Muscle layer of colon (tissue), 2 donors: ENCODE data around the gene URB1.
"Not testable (repeated sequence)": the region's sequence is repeated elsewhere in the genome, so short reads cannot be mapped to it uniquely, and the experiment has no call there.

Source experiments
- H3K27ac ChIP-seq: one replicate; pipeline ENCODE4 v1.7.0; 2013; ENCODE audit warnings: low read depth, mild to moderate bottlenecking, low read length, moderate library complexity
- H3K27me3 ChIP-seq, 2 donors: one replicate each; pipeline ENCODE4 v1.7.0; 2013; ENCODE audit warnings: low read length in 2 of 2, mild to moderate bottlenecking in 2 of 2; ENCODE audit not compliant: insufficient read depth in 2 of 2, control insufficient read depth in 1 of 2
- H3K36me3 ChIP-seq: one replicate; pipeline ENCODE4 v1.7.0; 2013; ENCODE audit warnings: mild to moderate bottlenecking, low read length; ENCODE audit not compliant: insufficient read depth
- H3K4me1 ChIP-seq: one replicate; pipeline ENCODE4 v1.7.0; 2013; ENCODE audit warnings: mild to moderate bottlenecking, low read length; ENCODE audit not compliant: insufficient read depth
- H3K4me3 ChIP-seq, 2 donors: one replicate each; pipeline ENCODE4 v1.7.0; 2013; ENCODE audit warnings: low read length in 2 of 2, low read depth in 1 of 2, mild to moderate bottlenecking in 1 of 2, moderate library complexity in 1 of 2
- H3K9ac ChIP-seq: one replicate; pipeline ENCODE4 v1.7.0; 2013; ENCODE audit warnings: low read length
- H3K9me3 ChIP-seq: one replicate; pipeline ENCODE4 v1.7.0; 2013; ENCODE audit warnings: mild to moderate bottlenecking, low read length
- donor health status: abdominal sarcoma.
- donor health status: Adenocarcinoma of cecum.

Gene URB1

DNA sequence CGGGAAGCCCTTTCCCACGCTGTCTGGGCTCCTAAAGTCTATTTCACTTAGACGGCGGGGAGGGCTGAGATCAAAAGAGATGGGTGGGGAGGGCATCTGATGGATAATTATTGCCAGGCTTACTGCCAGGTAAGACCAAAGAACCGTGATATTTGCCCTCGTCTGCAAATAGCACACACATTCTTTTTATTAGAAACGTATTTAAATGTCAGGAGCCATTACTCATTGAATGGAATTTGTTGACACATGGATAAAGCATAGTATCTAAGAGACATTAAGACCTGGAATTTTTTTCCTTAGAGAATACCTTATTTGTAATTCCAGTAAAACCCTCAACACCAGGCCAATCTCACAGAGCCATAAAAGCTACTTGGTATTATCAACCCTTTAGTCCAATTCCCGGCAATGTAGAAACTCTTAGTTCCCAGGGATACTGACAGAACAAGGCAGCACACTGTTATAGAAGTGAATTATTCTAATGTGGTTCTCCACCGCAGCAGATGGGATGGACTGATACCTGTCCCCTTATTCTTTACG is 10.6 kb downstream of the URB1 start:
- Histone ChIP-seq H3K9ac (no peak overlapping the region), H3K4me1 (no peaks in the 10 kb centered on the region), H3K9me3 (no peaks in the 10 kb centered on the region), H3K4me3 (no peak overlapping the region), H3K27me3 (no peaks in the 10 kb centered on the region), H3K27ac (no peak overlapping the region), H3K36me3 (peaks cover 35% of the 10 kb centered on the region)

DNA sequence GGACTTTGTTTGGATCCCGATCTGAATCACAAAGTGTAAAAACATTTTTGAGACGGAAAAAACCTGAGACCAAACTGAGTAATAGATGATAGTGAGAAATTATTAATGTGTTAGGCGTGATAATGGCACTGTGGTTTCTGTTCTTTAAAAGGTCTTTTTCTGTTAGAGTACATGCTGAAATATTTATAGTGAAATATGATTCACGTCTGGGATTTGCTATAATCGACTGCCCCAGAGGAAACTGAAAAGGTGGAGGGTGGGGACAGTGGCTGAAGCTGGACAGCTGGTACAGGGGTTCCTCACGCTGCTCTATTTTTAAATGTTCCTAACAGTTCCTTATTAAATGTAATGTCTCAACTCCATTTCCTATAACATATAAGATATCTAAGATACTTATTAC is 11.2 kb downstream of the URB1 start:
- Histone ChIP-seq H3K9ac (no peak overlapping the region), H3K9me3 (no peaks in the 10 kb centered on the region), H3K27me3 (no peaks in the 10 kb centered on the region), H3K27ac (no peak overlapping the region), H3K4me1 (no peaks in the 10 kb centered on the region), H3K4me3 (no peak overlapping the region), H3K36me3 (peaks cover 35% of the 10 kb centered on the region)

DNA sequence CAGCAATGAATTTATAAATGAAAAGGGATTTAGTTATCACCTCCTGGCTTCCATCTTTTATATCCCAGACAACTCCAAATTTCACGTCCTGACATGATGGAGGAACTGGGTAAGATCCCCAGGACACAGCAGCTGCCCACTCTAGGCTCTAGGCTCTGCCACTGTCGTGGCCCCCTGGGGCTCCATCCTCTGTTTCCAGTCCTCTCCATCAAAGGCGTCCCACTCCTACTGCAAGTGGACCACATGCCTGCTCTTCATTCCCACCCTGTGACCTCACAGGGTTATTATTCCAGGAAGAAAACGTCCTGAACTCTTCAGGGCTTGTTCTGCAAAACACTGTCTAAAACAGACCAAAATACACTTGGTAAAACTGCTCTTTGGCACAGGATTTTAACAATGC is 11.9 kb downstream of the URB1 start:
- no peak overlapping the region for H3K9ac ChIP-seq
- no peaks in the 10 kb centered on the region for H3K27me3 ChIP-seq
- H3K4me3 ChIP-seq, result no peak overlapping the region
- H3K36me3 ChIP-seq, result peaks cover 35% of the 10 kb centered on the region
- no peaks in the 10 kb centered on the region for H3K9me3 ChIP-seq
- no peaks in the 10 kb centered on the region for H3K4me1 ChIP-seq
- H3K27ac ChIP-seq, result no peak overlapping the region

DNA sequence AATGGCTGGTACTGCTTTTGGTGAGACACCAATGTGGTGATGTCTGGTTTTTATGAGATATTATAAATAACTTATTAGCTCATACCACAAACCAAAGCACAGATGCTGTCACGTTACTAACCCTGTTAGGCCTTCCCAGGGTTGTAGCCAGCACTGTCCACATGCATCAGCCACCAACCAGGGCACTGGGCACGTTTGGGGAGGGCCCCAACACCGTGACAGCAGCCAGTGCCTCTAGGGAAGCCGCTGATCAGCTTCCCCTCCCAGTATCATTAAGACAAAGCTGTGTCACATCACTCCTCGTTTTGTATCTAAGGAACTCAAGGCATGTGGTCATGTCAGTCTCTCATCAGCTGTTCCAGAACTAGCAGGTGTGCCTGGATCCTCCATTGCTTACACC is 13.9 kb downstream of the URB1 start:
- H3K27ac ChIP-seq, result no peak overlapping the region
- no peak overlapping the region for H3K4me3 ChIP-seq
- H3K4me1 ChIP-seq, result no peaks in the 10 kb centered on the region
- H3K27me3 ChIP-seq, result no peaks in the 10 kb centered on the region
- H3K36me3 ChIP-seq, result peaks cover 36% of the 10 kb centered on the region
- no peak overlapping the region for H3K9ac ChIP-seq
- H3K9me3 ChIP-seq, result no peaks in the 10 kb centered on the region

DNA sequence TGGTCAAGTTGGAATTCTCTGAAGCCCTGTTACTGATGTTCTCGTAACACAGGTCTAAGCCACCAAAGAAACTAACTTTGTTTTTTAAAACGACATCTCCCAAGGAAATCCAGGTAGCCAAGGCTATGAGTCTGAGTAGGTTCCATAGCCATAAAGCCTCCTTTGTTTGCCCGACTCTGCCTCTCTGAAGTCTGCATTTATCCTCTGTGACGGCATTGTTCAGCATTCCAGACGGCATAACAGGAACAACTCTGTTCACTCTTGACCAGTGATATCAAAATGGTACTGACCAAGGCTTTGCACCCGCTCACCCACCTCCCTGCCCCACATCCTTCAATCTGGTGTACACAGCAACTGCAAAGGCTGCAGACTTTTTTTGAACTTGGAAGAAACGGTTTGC is 14.8 kb downstream of the URB1 start:
- Histone ChIP-seq H3K4me1 (peaks cover 2% of the 10 kb centered on the region), H3K4me3 (no peak overlapping the region), H3K27me3 (no peaks in the 10 kb centered on the region), H3K9me3 (no peaks in the 10 kb centered on the region), H3K36me3 (peaks cover 26% of the 10 kb centered on the region), H3K27ac (no peak overlapping the region), H3K9ac (no peak overlapping the region)

DNA sequence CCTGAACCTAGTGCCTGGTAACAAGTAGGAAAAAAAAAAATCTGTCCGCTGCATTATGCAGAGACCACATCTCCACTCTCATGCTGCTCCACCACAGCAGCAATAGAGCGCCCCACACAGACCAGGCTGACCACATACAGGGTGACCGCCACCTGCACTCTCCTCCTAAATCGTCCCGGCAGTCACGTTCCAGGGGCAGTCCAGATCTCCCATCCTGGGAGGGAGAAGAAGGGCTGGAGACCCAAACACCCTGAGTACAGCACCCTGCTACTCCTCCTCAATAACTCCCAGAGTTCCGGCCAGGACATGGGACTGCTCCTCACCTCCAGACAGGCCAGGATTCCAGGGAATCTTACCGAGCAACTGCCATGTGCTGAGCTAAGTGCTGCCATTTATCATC is 15.3 kb downstream of the URB1 start:
- no peak overlapping the region for H3K27ac ChIP-seq
- H3K4me3 ChIP-seq, result no peak overlapping the region
- no peaks in the 10 kb centered on the region for H3K9me3 ChIP-seq
- no peaks in the 10 kb centered on the region for H3K27me3 ChIP-seq
- H3K4me1 ChIP-seq, result peaks cover 7% of the 10 kb centered on the region
- H3K9ac ChIP-seq, result no peak overlapping the region
- peaks cover 22% of the 10 kb centered on the region for H3K36me3 ChIP-seq

DNA sequence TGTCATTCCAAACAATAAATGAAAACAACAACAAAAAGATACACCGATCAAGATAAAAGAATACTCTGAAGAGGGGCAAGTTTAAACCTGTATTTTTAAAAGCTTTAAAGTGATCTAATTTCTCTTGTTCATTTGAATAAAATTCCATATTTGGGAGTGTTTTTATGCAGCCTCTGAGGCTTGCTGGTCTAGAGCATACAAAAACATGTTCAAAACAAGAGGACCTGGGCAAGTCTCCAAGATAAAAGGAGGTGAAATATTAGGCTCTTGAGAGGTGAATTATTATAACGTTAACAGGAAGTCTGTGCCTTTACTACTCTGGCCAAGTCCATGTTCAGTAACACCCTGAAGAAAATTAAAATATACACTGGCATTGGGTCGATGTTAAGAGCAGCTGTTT is 20.1 kb downstream of the URB1 start:
- Histone ChIP-seq H3K4me1 (peaks cover 29% of the 10 kb centered on the region), H3K36me3 (peaks cover 10% of the 10 kb centered on the region), H3K27ac (peak overlapping the region; percentile 0)

DNA sequence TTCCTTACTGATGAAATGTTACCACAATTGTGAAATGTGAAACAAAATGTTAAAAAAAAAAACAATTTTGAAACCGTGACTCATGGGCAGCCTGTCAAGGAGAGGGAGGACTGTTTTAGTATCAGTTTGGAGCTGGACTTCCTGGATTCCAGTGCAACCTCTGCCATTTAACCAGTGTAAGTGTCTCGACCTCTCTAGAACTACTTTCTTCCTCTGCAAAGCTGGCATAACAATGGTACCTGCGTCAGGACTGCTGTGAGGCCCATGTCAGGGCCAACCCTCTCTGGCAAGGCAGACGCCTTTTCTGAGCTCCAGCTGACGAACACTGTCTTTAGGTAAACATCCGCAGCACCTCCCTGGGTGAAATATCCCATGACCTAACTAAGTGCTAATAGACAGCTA is 20.9 kb downstream of the URB1 start:
- no peaks in the 10 kb centered on the region for H3K9me3 ChIP-seq
- peaks cover 15% of the 10 kb centered on the region for H3K36me3 ChIP-seq
- peaks cover 29% of the 10 kb centered on the region for H3K4me1 ChIP-seq
- H3K9ac ChIP-seq, result no peak overlapping the region
- no peak overlapping the region for H3K4me3 ChIP-seq
- H3K27ac ChIP-seq, result peak overlapping the region; percentile 0
- no peaks in the 10 kb centered on the region for H3K27me3 ChIP-seq

More for the DNA sequence above, 20.1 kb downstream of the URB1 start:
- H3K4me3 ChIP-seq, result no peak overlapping the region
- H3K27me3 ChIP-seq, result no peaks in the 10 kb centered on the region
- H3K9me3 ChIP-seq, result no peaks in the 10 kb centered on the region
- H3K9ac ChIP-seq, result no peak overlapping the region

DNA sequence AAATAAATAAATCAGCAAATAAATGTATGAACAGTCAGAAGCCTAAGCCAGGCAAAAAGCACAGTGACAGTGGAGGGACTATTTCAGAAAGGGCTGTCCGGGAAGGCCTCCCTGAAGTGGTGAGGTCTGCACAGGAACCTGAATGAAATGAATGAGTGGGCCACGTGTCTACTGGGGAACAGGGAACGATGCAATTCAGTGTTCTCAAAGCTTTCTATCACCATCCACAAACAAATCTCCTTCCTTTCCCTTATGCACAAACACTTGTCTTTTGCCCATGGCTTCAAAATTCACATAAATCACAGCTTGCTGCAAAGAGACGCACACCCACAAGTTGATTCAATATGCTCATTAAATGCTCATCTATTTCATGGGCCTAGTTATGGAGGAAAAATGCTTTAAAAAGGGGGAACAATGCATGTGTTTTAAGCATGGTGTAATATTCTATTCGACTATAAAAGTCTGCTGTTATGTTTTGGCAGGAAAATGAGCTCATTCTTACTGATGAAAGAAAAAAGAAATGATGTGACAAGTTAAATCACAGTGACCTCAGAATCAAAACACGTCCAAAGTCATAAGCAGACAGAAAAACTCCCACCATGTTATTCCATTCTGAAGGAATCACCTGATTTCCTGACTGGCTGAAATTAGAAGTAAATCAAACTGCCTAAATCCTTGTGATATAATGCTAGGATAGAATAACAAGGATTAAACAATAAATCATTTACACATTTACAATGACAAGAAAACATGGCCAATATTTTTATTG is 21.6 kb downstream of the URB1 start:
- Histone ChIP-seq H3K4me3 (no peak overlapping the region), H3K27ac (no peak overlapping the region), H3K4me1 (peaks cover 29% of the 10 kb centered on the region), H3K36me3 (peaks cover 22% of the 10 kb centered on the region), H3K9ac (no peak overlapping the region), H3K9me3 (no peaks in the 10 kb centered on the region), H3K27me3 (no peaks in the 10 kb centered on the region)

DNA sequence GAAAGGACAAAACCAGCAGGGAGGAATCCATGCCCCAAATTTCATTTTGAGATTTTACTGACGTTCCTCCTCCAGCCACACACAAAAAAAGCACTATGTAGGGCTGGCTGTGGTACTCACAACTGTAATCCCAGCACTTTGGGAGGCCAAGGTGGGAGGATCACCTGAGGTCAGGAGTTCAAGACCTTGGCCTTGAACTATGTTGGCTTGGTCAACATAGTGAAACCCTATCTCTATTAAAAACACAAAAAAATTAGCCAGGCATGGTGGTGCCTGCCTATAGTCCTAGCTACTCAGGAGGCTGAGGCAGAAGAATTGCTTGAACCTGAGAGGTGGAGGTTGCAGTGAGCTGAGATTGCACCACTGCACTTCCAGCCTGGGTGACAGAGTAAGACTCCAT is 23.9 kb downstream of the URB1 start:
- not testable (repeated sequence) for H3K27ac ChIP-seq, H3K27me3 ChIP-seq, H3K9ac ChIP-seq, H3K4me3 ChIP-seq, H3K9me3 ChIP-seq
- peaks cover 27% of the 10 kb centered on the region for H3K36me3 ChIP-seq
- peaks cover 29% of the 10 kb centered on the region for H3K4me1 ChIP-seq

DNA sequence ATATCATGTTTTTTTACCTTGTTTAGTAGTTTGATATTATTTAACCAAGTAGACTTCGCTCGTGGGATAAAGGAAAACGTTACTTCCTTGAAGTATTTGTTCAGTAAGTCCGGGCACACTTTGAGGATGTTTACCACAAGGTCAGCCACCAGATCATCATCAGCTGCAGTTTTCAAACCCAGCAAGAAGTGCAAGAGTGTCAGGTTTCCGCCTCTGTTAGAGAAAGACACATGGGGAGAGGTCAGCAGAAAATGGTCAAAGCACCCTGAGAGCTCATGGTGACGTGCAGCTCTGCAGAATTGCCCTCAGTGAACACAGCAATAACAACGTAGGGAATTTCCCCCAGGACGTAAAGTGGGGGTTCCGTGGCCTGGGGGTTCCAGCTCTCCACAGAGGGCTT is 24.4 kb downstream of the URB1 start:
- Histone ChIP-seq H3K4me1 (peaks cover 29% of the 10 kb centered on the region), H3K27me3 (no peaks in the 10 kb centered on the region), H3K9me3 (no peaks in the 10 kb centered on the region), H3K36me3 (peaks cover 27% of the 10 kb centered on the region), H3K9ac (no peak overlapping the region), H3K27ac (no peak overlapping the region), H3K4me3 (no peak overlapping the region)

DNA sequence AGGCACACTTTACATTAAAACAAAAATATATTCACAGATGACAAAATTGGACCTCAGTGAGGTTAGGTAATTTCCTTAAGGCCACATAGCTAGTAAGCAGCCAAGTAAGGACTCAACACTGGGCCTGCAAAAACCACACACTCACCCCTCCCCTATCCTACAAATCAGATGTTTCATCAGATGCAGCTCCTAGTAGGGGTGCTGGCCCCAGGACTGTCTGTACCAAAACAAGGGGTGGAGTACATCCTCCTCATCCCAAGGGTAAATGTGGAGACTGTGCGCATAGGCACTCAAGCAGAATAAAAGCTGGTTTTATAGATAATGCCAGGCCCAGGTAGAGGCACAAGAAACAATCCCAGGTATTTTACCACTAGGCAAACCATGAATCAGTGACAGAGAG is 25.7 kb downstream of the URB1 start:
- Histone ChIP-seq H3K4me1 (peaks cover 19% of the 10 kb centered on the region), H3K4me3 (no peak overlapping the region), H3K9me3 (no peaks in the 10 kb centered on the region), H3K27ac (no peak overlapping the region), H3K9ac (no peak overlapping the region), H3K27me3 (no peaks in the 10 kb centered on the region), H3K36me3 (peaks cover 37% of the 10 kb centered on the region)
